HG02943 (cell line): ENCODE data around the gene SPTY2D1.

ENCODE experiments used
- ATAC-seq: cut with Tn5 transposase; IDR thresholded peaks from one replicate; pipeline ENCODE4 v1.9.1; 2021; ENCODE audit warnings: mild to moderate bottlenecking, low read depth, moderate library complexity; ENCODE audit not compliant: unreplicated experiment

SPTY2D1 gene

GRCh38 chr11:18566406-18566805 lies 67.7 kb downstream of the SPTY2D1 start:
- ATAC-seq = no peak

GRCh38 chr11:18564149-18564548 lies 70.0 kb downstream of the SPTY2D1 start:
- ATAC-seq = no peak

GRCh38 chr11:18563090-18563730 lies 70.9 kb downstream of the SPTY2D1 start:
- no peak for ATAC-seq
